ENCODE data around the gene CXCL13.

Gene CXCL13

DNA sequence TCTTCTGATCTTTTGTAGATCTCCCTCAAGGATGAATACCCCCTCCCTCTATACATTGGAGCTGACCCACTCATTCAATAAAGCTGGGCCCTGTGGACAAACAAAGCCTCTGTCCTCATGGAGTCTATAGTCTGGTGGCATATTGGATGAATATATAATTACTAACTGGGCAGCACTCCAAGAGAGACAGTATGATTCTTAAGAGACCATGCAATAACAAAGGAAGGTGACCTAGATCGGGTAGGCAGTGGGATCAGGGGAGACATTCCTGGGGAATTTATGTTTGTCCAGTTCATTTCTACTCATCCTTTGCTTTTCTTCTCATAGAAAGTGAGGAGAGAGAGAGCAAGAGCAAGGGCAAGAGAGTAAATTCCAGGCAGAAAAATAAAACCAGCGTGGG lies 23.5 kb upstream of the CXCL13 start:
- Histone ChIP-seq H3K4me2 (ENCODE audit: low read depth, low read length, poor library complexity, severe bottlenecking) (no peak overlapping the region), H2AFZ (ENCODE audit: low read length) (no peak overlapping the region), H3F3A (ENCODE audit: low read depth) (no peaks in the 10 kb centered on the region), H3K9ac (ENCODE audit: low read depth, low read length, poor library complexity, severe bottlenecking) (no peak overlapping the region), H3K27me3 (ENCODE audit: insufficient read depth, low read length, poor library complexity, severe bottlenecking) (no peaks in the 10 kb centered on the region), H3K36me3 (ENCODE audit: insufficient read depth, low read length) (no peaks in the 10 kb centered on the region), H3K4me1 (ENCODE audit: insufficient read depth, low read length, poor library complexity, severe bottlenecking) (no peaks in the 10 kb centered on the region), H3K4me3 (ENCODE audit: low read length, poor library complexity, severe bottlenecking) (no peak overlapping the region), H3K79me2 (ENCODE audit: insufficient read depth, low read length) (no peaks in the 10 kb centered on the region), H4K20me1 (ENCODE audit: insufficient read depth, low read length, poor library complexity, severe bottlenecking) (no peaks in the 10 kb centered on the region), H3K9me2 (replicated peaks; ENCODE audit: low read depth, low read length) (no peaks in the 10 kb centered on the region), H3K9me3 (ENCODE audit: insufficient read depth, low read depth, low read length) (no peaks in the 10 kb centered on the region)
- TF ChIP-seq EZH2phosphoT487 (IDR thresholded peaks at IDR 0.05; ENCODE audit: borderline replicate concordance): no peak
- TF ChIP-seq CTCF (conservative IDR thresholded peaks at IDR 0.05; ENCODE audit: low read length): no peak

DNA sequence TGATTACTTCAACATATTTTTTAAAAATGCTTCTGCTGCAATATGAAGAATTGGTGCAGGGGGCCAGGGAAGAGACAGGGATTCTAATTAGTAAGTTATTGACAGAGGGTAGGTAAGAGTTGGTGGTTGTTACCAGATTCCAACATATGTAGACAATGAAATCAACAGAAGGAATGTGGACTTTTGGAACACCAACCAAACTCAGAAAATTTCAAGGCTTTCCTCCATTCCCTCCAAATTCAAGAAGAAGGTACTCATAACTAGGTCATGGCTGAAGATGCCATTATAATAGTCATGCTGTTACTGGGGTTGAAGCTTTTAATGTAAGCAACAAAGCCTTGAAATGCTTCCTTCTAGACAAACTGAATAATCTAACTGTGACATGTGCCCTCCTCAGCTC lies 22.9 kb upstream of the CXCL13 start:
- H3K4me2 ChIP-seq (ENCODE audit: low read depth, low read length, poor library complexity, severe bottlenecking): no peak overlapping the region
- H3K4me3 ChIP-seq (ENCODE audit: low read length, poor library complexity, severe bottlenecking): no peak overlapping the region
- no peaks in the 10 kb centered on the region for H3K9me3 ChIP-seq (ENCODE audit: insufficient read depth, low read depth, low read length)
- H3K79me2 ChIP-seq (ENCODE audit: insufficient read depth, low read length): no peaks in the 10 kb centered on the region
- no peaks in the 10 kb centered on the region for H3K9me2 ChIP-seq (replicated peaks; ENCODE audit: low read depth, low read length)
- H3K36me3 ChIP-seq (ENCODE audit: insufficient read depth, low read length): no peaks in the 10 kb centered on the region
- no peak overlapping the region for H2AFZ ChIP-seq (ENCODE audit: low read length)
- no peaks in the 10 kb centered on the region for H3K4me1 ChIP-seq (ENCODE audit: insufficient read depth, low read length, poor library complexity, severe bottlenecking)
- H3K9ac ChIP-seq (ENCODE audit: low read depth, low read length, poor library complexity, severe bottlenecking): no peak overlapping the region
- no peaks in the 10 kb centered on the region for H3K27me3 ChIP-seq (ENCODE audit: insufficient read depth, low read length, poor library complexity, severe bottlenecking)
- H3F3A ChIP-seq (ENCODE audit: low read depth): no peaks in the 10 kb centered on the region
- no peaks in the 10 kb centered on the region for H4K20me1 ChIP-seq (ENCODE audit: insufficient read depth, low read length, poor library complexity, severe bottlenecking)
- no peak for TF ChIP-seq EZH2phosphoT487 (IDR thresholded peaks at IDR 0.05; ENCODE audit: borderline replicate concordance)
- TF ChIP-seq CTCF (conservative IDR thresholded peaks at IDR 0.05; ENCODE audit: low read length): no peak

DNA sequence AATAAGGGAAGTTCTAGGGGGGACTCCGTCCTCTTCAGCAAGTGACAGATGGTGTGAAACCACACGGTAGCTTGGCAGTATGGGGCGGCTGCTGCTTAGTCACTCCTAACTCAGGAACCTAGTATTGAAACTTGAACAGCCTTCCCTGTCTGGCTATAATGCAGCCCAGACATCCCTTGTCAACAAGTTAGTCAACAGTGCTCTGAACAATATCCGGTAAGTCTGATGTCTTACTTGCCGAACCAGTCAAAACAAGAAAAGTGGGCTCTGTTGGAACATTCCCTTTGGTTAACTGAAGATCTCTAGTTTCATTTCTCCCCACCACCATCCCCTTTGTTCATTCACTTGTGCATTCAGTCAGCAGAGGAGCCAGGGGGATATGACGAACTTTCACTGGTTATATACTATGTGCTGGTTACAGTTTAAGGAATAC lies 18.7 kb upstream of the CXCL13 start:
- Histone ChIP-seq H3K36me3 (ENCODE audit: insufficient read depth, low read length) (no peaks in the 10 kb centered on the region), H3K9me3 (ENCODE audit: insufficient read depth, low read depth, low read length) (no peaks in the 10 kb centered on the region), H3K9ac (ENCODE audit: low read depth, low read length, poor library complexity, severe bottlenecking) (no peak overlapping the region), H3K27me3 (ENCODE audit: insufficient read depth, low read length, poor library complexity, severe bottlenecking) (no peaks in the 10 kb centered on the region), H3K4me1 (ENCODE audit: insufficient read depth, low read length, poor library complexity, severe bottlenecking) (no peaks in the 10 kb centered on the region), H3K9me2 (replicated peaks; ENCODE audit: low read depth, low read length) (no peaks in the 10 kb centered on the region), H4K20me1 (ENCODE audit: insufficient read depth, low read length, poor library complexity, severe bottlenecking) (no peaks in the 10 kb centered on the region), H3F3A (ENCODE audit: low read depth) (no peaks in the 10 kb centered on the region), H3K4me2 (ENCODE audit: low read depth, low read length, poor library complexity, severe bottlenecking) (no peak overlapping the region), H2AFZ (ENCODE audit: low read length) (no peak overlapping the region), H3K4me3 (ENCODE audit: low read length, poor library complexity, severe bottlenecking) (no peak overlapping the region), H3K79me2 (ENCODE audit: insufficient read depth, low read length) (no peaks in the 10 kb centered on the region)
- TF ChIP-seq CTCF (conservative IDR thresholded peaks at IDR 0.05; ENCODE audit: low read length) (no peak), EZH2phosphoT487 (IDR thresholded peaks at IDR 0.05; ENCODE audit: borderline replicate concordance) (no peak)

All from Loucy (cell line).